Fibroblast of skin of back (primary cell): ENCODE results near the gene NFKBIE.
A peak's percentile ranks its signal among the peaks of the same experiment; 100 is the strongest.

Experiments used
- DNase-seq: peaks from one replicate; pipeline ENCODE4 v3.0.0-alpha.2; 2013

Gene NFKBIE

DNA sequence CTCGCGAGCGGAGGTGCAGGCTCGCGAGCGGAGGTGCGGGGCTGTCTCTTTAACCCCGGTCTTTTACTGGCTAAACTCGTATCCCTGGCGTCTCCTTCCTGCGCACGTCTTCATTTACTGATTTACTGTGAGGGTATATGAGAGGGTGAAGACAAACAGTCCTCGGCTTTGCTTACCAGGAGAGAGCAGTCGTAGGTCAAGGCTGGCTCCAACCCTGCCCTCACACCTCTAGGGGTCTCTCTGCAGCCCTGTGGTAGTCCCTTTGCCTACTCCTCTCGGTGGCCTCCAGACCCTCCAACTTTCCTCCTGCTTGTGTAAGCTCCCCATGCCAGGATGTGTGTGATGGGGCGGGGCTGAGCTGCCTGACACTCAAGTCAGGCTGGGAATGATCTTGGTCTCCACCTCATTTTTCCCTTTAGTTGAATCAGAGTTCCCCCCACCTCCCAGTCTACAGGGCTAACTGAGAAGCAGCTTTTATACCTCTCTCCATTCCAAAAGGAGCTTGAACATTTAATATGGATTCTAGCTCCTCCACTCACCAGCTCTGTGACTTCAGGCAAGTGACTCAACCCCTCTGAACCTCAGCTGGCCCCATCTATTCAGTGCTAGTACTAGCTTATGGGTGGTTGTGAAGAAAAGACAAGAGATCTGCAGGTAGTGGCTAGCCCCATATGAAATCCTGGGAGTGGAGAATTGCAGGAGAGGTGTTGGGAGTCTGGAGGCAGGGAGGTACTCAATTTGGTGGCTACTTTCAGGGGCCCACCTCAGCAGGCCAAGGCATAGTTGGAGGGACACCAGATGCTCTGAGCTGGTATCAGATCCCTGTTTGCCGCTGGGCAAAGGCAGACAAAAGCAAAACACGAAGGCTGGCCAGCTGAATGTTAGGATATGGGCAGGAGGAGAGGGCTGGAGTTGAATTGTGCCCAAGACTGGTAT lies 41.1 kb downstream of the NFKBIE start:
- peak; percentile 35 for DNase-seq

DNA sequence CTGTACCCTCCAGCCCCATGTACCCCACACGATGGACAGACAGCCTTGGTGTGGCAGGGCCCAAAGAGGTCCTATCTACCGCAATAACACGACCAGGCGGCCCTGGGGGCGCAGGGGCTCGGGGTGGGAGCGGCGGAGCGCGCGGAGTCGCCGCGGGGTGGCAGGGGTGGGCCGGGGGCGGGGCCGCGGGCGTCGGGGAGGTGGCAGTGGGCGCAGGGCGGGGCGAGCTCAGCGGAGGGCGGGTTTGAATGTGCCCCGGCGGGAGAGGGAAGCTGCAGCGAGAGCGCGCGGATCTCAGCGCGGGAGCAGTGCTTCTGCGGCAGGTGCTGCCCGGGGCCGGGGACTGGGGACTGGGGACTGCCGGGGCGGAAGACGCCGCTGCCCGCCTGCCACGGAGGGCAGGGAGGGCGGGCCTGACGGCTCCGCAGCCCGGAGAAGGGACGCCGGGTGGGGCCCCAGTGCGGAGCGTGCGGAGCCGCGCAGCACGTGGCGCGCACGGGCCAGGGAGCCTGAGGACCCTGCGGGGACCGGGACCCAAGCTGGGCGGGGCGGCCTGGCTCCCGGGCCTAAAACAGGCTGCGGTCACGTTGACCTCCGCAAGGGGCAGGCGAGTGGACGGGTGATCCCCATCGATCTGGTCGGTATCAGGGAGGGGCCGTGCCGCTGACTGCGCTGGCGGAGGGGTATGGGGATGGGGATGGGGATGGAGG lies 41.9 kb downstream of the NFKBIE start, which contains the start of gene SLC29A1:
Gene SLC29A1 (plus strand): TSS at position 277 of the 710 bp plus-strand sequence. CDS start 3,719 bp downstream, outside the sequence.
- DNase-seq: peak; percentile 64

DNA sequence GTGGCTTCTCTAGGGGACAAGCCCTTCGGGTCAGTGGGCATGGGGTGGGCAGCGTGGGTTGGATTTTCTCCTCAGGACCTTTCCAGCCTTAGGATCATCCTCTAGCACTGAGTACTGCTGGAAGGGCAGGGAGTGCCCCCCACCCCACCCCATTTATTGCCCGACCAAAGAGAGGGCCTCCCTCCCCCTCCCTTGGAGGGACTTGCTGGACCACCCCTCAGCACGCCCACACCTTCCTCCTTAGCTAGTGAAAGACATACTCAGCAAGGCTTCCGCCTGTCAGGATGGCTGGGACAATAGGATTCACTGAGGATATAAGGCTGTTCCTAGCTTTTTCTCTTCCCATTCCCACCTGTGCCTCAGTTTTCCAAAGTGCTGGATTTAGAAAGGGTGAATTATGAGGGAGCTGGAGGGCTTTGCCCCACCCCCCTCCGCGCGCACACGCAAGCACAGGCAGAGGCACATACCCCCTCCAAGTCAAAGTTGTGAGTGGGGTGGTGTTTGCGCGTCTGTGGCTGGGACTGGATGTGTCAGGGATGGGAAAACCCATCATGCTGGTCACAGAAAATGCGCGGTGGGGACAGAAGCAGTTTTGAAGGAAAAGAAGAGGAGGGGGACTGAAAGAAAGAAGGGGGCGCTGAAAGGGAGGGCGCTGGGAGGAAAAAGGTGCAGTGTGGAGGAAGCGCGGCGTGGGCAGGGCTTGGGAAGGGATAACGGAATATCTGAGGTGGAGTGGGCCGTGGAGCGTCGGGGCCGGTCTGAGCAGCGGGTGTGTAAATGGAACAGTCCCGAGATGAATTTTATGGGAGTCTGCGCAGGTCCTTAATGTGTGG lies 42.6 kb downstream of the NFKBIE start:
- DNase-seq: no peak

DNA sequence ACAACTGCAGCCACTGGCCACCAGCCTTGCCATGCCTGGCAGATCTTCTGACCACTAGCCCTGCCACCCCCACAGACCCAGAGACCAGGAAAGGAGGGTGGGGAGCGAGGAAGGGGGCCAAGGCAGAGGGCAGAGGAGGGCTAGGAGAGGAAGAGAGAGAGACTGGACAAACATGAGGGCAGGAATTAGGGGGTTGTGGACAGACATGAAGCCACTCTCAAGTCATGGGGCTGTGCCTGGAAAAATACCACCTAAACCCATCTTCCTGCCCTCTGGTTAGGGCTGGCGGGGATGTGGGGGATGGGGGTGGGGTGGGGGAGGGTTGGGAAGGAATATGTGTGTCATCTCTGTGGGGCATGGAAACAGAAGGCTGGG lies 43.4 kb downstream of the NFKBIE start:
- no peak for DNase-seq

DNA sequence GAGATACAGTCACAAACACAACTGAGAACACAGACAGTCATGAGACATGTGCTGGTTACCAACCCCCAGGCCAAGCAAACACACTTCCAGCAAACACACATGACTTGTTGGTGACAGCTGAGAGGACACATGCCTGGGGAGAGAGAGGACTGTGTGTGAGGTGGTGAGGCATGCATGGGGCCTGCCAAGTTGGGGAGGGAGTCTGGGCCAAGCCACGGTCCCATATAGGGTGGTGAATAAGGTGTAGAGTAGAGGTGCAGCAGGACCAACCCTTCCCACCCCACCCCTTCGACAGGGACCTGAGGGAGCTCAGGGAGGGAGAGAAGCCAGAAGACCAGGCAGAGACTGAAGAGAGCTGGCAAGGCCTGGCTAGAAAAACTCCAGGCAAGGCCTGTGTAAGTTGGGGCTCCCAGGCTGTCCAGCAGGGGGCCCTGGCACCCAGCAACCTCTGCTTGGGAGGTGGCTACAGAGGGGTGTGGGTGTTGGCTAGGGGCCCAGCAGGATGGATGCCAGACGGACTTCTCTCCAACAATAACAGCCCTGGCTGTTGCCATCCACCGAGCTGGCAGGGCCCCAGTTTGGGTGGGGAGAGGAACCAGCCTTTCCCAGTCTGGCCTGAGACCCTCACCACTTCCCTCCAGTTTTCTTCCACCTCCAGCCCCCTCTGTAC lies 43.9 kb downstream of the NFKBIE start:
- DNase-seq: peak; percentile 85

DNA sequence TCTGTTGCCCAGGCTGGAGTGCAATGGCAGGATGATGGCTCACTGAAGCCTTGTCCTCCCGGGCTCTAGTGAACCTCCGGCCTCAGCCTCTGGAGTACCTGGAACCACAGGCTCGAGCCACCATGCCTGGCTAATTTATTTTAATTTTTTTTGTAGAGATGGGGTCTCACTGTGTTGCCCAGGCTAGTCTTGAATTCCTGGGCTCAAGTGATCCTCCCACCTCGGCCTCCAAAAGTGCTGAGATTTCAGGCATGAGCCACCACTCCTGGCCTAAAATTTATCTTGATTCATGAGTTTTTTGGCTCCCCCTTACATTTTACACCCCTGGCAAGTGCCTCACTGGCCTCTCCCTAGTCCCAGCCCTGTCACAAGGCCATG lies 44.4 kb downstream of the NFKBIE start:
- DNase-seq: no peak

DNA sequence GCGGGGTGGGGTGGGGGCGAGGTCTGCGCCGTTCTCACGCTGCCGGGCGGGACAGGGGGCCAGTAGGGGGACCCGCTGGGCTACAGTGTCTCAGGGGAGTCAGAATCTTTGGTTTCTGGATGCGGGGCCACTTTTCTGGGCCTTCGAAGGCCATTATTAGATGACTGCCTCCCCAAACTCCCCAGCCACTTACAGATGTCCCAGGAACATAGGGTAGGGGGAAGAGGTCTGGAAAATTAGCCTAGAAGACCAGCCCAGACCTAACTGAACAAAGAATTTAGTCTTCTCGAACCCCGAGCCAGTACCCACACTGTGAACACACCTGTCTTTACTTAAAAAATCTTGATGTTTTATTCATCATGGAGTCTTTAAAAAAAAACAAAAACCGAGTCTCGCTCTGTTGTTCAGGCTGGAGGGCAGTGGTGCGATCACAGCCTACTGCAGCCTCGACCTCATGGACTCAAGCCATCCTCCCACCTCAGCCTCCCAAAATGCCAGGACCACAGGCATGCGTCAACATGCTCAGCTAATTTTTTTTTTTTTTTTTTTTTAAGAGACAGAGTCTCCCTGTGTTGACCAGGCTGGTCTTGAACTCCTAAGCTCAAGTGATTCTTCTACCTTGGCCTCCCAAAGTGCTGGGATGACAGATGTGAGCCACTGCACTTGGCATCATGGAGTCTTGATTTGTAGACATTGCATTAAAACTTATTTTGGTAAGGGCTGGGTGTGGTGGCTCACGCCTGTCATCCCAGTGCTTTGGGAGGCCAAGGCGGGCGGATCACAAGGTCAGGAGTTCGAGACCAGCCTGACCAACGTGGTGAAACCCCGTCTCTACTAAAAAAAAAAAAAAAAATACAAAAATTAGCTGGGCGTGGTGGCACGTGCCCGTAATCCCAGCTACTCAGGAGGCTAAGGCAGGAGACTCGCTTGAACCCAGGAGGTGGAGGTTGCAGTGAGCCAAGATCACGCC lies 45.3 kb downstream of the NFKBIE start:
- no peak for DNase-seq

DNA sequence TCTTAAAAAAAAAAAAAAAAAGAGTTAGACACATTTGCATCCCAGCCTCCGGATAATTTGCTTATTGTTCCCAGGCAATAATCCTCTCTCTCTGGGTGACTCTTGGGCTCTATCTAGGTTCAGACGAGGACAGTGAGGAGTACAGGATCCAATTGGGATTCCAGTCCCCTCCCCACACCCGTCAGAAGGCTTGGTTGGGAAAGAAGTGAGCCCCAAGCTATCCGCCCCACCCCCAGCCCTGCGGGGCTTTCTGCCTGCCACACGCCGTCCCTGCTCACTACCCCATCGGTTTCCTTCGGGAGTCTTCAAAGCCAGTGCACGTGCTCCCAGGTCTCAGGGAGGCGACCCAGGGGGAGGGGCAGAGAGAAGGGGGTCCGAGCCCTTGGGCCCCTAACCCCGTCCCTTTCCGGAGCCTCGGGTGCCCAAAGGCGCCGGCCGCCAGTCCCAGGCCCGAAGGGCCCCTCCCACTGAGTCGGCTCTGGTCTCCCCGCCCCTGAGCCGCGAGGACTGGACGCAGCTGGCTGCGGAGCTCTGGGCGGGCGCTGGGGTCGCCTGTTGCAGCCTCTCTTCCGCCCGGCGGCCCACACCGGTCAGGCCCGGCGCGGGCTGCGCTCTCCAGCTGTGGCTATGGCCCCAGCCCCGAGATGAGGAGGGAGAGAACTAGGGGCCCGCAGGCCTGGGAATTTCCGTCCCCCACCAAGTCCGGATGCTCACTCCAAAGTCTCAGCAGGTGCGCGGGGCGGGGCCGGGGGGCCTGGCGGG lies 46.1 kb downstream of the NFKBIE start:
- DNase-seq: peak; percentile 52

DNA sequence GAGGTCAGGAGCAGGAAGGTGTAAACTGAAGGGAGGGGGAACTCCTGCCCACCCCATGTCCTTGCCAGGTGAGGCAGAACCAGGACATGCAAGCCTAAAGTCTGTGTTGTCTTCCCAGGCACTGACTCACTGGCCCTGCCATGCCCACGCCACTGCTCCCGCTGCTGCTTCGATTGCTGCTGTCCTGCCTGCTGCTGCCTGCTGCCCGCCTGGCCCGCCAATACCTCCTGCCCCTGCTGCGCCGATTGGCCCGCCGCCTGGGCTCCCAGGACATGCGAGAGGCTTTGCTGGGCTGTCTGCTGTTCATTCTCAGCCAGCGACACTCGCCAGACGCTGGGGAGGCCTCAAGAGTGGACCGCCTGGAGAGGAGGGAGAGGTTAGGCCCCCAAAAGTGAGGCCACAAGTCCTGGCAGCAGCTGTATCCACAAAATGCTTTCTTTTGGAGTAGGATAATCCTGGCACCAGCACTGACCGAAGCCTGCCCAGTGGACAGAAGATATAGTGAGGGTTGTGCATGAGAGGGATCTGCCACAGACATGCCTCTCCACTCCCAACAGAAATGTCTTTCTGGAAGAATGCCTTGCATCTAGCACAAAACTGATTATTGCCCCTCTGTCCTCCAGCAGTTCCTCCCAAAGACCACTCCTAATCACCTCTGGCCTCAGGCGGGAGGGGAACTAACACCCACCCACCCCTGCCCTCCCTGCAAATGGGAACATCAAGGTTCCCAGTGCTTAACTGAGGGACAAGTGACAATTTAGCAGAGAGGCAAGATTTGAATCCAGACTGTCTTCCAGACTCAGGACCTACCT lies 47.8 kb downstream of the NFKBIE start:
- no peak for DNase-seq

DNA sequence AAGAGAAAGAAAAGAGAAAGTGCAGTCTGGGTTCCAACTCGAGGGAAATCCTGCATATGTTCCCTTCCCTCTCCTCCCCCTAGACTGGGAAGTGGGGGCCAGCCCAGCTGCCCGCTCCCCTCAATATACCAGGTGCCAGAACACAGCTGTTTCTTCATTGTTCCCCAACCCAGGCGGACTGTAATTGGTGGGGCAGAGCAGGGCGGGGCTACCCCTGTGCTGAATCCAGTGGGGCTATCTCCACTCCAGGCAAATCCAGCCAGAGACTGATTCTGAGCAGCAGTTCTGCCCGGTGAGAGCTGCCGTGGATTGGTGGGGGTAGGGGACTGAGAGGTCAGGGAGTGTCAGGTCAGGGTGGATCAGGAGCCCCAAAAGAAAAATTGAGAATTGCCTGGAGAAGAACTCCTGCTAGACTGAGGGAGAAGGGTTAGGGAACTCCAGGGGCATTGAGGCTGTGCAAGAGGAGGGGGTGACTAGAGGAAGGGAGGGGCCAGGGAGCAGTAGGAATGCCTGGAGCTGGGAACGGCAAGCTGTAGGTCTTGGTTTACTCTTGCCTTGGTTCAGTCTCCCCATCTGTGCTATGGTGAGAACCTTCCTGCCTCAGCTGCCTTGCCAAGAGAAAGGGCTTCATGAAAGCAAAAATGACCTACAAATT lies 48.5 kb downstream of the NFKBIE start, which contains the start of gene MYMX:
Gene MYMX (plus strand): TSS at position 250 of the 655 bp plus-strand sequence. CDS start 546 bp downstream, outside the sequence.
- DNase-seq: no peak

DNA sequence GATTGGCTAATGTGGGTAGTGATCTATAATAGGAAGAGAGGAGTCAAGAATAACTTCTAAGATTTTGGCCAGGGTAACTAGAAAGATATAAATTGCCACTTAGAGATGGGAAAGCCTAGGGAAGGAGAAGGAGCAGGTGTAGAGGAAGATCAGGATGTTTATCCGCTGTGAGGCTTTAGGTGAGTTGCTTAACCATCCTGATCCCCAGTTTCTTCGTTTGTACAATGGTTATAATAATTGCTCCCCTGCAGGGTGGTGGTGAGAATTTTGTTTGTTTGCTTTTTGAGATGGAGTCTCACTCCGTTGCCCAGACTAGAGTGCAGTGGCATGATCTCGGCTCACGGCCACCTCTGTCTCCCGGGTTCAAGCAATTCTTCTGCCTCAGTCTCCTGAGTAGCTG lies 51.0 kb downstream of the NFKBIE start:
- DNase-seq: no peak

DNA sequence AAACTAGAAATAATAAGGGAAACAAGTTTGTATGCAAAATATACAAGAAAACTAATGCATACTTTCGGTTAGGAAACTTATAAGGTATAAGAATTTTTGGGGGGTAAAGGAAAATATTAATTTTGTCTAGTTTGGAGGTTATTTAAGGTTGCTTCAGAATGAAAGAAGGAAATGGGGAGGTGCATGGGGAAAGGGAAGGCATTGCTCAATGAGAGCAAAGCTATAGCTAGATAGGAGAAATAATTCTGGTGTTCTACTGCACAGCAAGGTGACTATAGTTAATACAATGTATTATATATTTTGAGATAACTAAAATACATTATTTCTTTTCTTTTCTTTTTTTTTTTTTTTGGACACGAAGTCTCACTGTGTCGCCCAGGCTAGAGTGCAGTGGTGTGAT lies 54.1 kb downstream of the NFKBIE start:
- DNase-seq: no peak
